HG03565 (cell line): ENCODE measurements around the gene FCF1.

Source experiments
- ATAC-seq: cut with Tn5 transposase; IDR thresholded peaks from one replicate; pipeline ENCODE4 v1.9.1; 2021; ENCODE audit warnings: mild to moderate bottlenecking, moderate library complexity; ENCODE audit not compliant: unreplicated experiment

Gene FCF1

DNA sequence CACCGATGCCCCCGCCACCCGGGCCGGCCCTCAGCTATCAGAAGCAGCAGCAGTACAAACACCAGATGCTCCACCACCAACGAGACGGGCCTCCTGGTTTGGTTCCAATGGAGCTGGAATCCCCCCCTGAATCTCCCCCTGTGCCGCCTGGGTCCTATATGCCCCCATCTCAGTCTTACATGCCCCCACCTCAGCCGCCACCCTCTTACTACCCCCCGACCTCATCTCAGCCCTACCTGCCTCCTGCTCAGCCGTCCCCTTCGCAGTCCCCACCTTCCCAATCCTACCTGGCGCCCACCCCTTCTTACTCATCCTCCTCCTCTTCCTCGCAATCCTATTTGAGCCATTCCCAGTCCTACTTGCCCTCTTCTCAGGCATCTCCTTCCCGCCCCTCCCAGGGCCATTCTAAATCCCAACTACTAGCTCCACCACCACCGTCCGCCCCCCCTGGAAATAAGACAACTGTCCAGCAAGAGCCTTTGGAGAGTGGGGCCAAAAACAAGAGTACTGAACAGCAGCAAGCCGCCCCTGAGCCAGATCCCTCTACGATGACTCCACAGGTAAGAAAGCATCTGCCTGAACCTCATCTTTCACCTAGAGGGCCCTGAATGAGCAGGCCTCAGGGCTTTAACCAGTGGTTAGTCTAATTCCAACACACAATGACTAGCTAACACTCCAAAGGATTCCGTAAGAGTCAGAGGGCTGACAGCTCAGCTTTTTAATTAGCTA, 51.0 kb downstream of the FCF1 start:
- ATAC-seq = no peak

DNA sequence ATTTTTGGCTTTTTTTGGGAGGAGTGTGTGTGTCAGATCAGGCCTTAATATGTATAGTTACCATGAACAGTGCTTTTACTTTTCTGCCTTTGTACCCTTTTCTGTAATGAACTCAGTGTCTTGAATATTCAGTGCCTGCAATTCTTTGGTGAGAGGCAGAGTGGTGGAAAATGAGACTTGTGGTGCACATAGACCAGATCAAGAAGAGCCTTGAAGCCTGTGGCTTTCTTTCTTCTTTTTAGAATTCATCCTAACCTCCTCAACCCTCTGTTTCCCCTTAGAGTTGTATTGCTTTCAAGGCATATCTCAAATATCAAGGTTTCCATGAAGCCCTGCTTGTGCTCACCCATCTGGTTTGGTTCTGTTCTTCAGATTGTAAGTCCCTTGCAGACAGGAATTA, 52.8 kb downstream of the FCF1 start:
- ATAC-seq = no peak

DNA sequence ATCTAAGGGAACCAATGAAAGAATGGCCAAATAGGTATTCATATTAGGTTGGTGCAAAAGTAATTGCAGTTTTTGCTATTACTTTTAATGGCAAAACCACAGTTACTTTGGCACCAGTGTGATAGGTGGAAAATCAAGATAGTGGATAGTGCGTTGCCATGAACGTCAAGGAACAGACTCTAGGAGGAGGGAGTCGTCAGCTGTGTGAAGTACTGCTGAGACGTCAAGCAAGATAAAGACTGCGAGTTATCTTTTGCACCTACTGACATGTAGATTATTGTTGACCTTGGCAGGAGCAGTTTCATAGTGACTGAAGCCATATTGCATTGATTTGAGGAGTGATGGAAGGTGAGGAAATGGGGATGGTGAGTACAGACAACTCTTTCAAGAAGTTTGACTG, 58.5 kb downstream of the FCF1 start:
- ATAC-seq = no peak

DNA sequence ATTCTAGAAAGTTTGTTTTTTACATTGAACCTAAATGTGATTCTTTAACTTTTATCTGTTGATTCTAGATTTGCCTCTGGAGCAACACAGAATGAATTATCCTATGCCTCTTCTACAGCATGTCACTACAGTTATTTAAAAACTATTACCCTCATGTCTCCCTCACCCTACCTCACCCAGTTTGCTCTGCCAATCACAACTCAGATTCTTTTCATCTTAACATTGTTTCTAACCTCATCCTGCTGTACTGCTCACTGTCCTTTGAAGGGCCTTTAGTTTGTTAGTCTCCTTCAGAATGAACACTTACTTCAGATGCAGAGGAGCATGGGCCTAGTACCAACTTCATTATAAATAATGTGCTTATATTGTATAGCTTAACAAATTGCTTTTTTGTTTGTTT, 71.7 kb downstream of the FCF1 start:
- ATAC-seq = no peak

DNA sequence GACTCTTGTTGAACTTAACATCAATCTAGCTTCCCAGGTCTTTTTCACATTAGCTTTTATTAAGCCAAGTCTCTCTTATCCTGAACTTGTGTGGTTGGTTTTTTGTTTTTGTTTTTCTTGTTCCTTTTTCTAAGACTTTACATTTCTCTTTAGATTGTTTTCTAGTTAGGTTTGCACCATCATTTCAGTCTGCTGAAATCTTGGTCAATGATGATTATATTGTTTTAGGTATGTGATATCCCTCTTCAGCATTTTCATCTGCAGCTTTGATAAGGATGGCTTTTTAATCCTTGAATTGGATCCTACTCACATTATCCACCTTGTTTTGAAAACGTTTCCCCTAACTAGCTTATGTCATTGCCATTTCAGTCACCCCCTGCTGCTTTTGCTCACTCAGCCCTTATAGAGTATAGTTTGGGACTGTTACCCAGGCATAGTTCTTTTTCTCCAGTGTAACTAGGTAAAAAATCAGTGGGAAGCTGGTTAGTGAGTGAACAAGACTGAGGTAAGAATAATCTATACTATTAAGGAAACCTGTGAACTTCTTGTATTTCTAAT, 72.2 kb downstream of the FCF1 start:
- ATAC-seq = no peak

DNA sequence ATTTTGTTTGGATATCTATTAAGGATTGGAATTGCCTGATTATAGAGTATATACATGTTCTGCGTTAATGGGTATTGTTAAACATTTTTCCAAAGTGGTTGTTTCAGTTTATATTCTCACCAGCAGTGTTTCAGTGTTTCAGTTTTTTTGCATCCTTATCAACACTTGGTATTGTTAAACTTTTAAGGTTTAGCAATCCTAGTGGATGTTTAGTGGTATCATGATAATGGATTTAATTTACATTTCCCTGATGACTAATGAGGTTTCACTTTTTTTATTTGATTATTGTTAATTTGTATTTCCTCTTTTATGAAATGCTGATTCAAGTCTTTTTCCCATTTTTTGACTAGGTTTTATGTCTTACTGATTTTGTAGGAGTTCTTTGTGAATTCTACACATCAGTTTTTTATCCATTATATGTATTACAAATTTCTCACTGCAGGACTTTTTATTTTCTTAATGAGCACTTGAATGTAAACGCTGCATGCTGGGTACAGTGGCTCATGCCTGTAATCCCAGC, 73.9 kb downstream of the FCF1 start:
- ATAC-seq = no peak
